ENCODE results near the gene PRPF8.

DNA sequence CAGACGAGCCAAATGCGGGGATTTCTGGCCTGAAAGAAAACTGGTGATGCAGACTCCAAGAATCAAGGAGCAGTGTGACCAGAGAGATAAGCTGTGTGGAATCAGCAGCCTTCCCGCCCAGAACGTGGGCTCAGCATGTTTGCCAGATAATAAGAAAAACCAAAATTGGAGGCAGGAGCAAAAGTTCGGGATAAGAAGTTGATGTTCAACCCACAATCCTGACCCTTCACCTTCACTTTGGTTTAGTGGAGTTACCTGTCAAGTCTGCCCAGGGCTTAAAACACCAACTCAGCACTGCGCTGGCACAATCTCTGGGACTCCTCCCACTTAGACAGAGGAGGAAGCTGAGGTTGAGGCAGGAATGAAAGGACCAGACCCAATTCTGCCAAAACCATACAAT is 59.1 kb downstream of the PRPF8 start:
- TF ChIP-seq SUZ12 (IDR thresholded peaks at IDR 0.05; ENCODE audit: extremely low read depth, insufficient read depth, insufficient read length) (no peak), YY1 (IDR thresholded peaks at IDR 0.05; ENCODE audit: insufficient read depth, insufficient read length) (no peak), ZNF274 (IDR thresholded peaks at IDR 0.05; ENCODE audit: low read depth, low read length) (no peak)

Data from NT2/D1 (cell line).